ENCODE data around the gene CTIF.

Gene CTIF

DNA sequence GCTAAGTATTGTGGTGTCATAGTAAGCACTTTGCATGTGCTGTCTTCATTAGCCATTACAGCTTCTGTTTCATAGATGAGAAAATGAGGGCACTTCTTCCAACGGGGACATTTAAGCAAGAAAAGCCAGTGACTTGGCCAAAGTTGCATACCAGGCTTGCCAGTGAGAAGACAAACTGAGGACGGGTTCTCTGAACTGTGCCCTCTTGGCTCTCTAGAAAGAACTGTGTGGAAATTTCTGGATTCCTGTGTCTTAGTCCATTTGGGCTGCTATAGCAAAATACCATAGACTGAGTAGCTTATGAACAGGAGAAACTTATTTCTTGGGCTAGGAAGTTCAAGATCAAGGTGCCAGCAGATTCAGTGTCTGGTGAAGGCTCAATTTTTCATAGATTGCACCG lies 13.3 kb downstream of the CTIF start:
- no peak for DNase-seq

DNA sequence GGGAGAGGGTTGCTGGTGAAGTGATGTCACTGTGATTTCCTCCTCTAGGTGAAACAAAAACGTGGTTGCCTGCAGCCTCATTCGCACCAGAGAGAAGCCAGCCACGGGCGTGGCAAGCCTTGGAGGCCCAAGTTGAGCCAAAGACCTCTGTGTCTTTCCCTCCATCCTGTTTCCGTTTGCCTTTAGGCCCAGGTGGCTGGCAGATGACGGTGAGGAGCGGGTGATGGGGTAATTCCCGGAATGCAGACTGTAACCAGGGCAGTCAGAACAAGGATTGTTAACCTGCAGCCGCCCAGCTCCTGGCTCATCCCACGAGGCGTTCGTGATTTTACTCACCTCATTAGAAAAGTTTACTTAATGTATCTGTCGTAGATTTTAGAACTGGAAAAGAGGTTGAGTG lies 14.4 kb downstream of the CTIF start:
- no peak for DNase-seq

DNA sequence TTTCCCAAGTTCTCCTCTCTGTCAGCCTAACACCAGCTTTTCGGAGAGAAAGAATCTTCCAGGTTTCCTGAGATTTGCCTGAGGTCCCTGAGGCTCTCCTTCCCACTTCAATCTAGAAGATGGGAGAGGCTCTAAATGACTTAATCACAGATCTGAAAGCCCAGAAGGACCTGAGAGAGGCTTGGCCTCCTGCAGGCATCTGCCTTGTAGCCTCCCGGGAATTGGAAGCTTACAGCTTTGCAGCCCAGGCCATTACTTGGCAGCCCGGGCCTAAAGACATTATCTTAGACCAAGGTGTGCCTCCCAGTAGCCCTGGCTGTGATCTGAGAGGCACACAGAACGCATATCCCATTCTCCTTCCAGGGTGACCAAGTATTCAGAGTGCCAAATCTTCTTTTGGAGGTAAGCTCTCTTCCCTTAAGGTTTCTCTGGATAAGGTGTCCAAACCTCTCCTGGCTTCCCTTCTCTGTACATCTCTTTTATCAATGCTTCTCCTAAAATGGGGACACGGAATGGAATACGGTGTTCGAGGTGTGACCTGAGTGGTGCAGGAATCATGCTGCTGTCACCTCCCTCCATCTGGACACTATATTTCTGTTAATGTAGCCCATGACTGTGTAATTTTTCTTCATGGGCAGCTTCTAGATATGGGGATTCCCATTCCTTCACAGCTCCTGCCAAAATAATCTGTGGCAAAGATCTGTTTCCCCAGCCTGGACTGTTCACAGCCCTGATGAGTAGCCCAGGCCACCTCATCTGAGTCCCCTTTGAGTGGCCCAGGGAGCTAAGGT lies 16.0 kb downstream of the CTIF start:
- no peak for DNase-seq

DNA sequence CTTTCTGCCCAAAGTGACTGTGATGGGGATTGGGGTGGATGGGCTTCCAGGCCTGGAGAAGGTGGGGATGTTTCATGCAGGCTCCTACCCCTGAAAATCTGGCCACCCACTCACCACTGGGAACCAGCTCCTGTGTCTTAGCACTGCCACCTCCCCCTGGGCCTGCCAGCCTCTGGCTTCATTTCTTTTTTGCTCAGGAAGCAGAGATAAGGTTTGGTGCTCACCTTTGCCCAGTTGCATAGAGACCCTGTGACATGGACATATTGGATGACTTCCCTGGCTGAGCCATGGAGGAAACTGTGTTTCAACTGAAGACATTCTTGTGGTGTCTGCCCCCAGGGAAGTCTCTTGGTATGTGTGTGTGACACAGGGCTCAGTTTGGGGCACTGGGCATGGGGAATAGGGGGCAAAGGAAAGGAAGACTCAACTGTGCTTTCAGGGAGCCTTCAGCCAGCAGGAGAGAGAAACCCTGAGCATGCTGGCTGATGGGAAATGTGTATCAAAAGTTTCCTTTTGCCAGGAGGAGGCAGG lies 16.7 kb downstream of the CTIF start:
- DNase-seq = no peak

DNA sequence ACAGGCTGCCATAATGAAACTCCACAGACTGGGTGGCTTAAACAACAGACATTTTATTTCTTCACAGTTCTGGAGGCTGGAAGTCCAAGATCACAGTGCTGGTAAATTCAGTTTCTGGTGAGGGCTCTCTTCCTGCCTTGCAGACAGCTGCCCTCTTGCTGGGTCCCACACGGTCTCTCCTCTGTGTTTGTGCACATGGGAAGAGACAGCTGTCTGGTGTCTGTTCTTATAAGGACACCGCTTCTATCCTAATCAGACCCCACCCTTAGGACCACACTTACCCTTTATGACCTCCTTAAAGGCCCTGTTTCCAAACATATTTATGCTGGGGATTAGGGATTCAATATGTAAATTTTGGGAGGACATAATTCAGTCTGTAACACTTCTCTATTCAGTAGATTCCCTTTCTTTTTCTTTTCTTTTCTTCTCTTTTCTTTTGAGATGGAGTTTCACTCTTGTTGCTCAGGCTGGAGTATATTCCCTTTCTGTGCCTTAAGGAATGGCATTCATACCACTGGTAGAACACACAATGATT lies 18.9 kb downstream of the CTIF start:
- no peak for DNase-seq

DNA sequence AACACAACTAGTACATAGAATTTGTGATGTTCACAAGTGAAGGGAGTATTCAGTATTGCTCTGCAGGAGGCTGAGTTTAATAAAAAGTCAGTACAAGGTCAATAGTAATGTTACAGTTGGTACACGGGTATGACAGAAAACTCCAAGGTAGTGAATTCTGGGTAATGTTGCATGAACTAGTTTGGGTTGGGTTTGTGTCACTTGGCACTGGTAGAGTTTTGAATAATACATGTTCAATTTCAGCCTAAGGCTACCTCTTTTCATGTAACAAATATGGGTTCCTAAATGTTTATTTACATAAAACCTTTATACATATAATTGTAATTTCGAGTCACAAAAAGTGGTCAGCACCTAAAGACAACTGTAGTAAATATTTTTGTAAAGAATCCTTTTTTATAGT lies 19.4 kb downstream of the CTIF start:
- no peak for DNase-seq

DNA sequence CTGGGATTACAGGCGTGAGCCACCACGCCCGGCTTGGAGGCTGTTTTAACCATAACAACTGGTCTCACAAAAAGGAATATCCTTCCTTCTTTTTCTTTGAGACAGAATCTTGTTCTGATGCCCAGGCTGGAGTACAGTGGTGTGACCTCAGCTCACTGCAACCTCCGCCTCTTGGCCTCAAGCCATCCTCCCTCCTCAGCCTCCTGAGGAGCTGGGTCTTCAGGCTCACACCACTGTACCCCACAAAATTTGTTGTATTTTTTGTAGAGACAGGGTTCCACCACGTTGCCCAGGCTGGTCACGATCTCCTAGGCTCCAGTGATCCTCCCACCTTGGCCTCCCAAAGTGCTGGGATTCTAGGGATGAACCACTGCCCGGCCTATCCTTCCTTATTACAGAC lies 21.7 kb downstream of the CTIF start:
- DNase-seq = no peak

DNA sequence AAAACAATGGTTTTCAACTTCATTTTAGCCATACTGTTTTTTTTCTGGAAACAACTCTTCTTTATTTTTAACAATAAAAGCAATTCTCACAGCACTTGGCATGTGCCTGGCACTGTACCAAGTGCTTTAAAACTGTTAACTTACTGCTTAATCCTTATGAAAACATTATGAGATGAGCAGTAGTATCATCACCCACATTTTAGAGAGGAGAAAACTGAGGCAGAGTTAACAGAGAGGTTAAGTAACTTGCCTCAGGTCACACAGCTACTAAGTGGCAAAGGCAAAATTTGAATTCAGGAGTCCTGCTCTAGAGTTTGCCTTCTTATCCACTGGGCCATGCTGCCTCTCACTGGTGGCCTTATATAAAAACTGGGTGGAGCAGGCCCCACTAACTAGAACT lies 23.2 kb downstream of the CTIF start:
- DNase-seq = no peak

DNA sequence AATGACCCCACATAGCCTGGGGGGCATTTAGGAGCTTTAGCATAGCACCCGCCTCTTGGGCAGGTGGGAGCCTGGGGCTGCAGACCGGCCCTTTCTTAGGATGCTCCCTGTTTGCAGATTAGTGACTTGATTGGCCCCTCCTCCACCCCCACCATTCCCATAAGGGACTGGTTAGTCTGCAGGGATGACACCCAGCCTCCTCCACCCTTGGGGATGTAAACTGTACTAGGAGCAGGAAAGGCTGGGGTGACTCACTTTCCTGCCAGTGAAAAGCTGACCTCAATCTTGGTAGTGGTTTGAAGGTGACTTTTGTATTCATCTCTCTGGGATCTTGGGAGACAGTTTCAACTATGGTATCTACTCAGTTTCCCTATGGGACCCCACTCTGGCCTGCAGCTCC lies 24.2 kb downstream of the CTIF start:
- DNase-seq = peak; percentile 26 to 47 (median 38)

DNA sequence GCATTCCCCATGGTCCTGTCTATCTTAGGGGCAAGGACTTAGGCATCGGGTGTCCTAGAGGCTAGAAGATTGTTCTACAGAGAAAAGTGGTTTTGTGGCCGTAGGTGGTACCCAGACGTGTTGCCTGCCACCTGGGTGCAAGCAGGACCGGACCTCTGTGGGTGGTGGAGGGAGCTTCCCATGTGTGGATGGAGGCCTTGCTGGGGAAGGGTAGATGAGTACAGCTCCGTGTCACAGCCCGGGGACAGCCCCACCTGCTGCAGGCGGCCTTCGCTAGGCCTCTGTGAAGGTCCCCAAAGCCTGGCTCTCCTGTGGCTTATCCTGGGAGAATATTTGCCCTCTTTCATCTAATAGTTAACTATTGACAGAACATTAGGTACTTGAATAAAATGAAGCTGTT lies 25.3 kb downstream of the CTIF start:
- DNase-seq = no peak

DNA sequence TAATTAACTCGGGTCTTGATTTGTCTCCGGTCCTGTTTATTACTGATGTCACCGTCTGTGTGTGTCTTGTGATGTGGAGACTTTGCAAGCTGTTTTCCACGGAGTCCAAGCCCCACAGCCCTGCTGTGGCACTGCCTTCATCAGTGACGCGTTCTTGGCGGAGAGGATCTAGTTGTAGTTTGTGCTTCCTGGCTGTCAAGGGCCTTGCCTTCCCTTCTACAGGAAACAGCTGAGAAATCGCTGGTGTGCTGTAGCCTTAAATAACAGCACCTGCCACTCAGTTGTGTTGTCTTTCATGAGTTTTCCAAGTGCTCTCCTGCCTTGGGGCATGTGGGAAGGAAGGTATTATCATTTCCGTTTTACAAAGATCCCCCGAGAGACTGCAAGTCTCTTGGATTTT lies 26.3 kb downstream of the CTIF start:
- no peak for DNase-seq

DNA sequence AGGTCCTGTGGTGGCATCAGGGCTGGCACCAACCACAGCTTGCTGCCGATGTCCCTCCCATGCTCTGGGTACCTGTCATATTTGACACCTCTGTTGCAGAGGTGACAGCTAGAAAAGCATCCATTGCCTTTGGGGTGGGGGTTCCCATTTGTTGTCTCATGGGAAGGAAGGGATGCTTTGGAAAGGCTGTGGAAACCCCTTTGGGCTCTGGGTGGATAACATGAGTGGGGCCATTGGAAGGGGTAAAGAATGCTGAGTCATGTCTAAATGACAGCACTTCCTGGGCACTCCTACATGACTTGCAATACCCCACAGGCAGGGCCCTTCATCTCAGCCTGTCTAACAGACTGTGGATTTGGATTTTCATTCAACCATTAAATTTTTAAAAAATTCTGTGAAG lies 27.8 kb downstream of the CTIF start:
- DNase-seq = no peak

DNA sequence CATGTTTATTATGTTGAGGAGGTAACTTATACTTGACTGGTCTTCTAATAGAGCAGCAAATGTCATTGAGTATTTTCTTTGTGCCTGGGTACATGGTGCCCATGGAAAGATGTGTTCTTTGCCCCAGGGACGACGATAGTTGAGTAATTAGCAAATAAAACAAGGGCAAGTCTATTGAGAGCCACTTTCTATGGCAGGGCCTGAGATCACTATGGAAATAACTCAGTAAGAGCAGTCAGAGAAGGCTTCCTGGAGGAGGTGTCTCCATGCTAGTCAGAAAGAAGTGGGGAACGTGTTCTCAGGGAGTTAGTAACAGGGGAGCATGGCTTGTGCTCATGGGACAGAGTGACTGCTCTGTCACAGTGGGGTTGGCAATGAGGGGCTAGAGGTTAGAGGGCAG lies 28.6 kb downstream of the CTIF start:
- DNase-seq = no peak

DNA sequence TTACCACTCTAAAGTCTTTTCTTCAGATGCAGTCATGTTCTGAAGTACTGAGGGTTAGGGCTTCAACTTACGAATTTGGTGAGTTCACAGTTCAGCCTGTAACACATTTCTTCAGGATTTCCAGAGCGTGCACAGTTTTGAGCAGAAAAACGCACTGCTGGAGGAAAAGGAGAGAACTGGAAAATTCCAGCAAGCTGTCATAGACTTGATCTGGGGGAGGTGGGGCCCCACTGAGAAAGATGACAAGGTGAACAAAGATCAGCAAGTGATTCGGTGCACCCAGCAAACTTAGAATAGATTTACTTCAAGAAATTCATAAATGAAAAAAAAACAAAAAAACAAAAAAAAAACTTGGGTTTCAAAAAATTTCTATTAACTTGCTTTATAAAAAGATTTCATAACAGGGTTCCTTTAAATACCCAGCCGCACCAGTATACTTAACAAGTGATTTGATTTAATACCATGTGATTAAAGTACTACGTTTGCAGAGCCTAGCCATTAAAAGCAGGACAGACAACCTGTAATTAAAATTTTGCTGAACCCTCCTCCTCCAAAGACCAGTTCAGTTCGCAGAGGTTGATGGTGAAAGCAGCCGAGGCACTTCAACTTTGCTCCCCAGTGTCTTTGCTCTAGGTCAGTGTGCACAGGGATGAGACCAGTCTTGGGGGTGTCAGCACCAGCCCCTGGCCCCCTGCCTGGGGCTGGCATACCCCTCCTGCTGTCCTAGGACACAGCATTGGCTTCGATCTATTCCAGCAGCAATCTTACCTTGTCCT lies 30.5 kb downstream of the CTIF start:
- no peak for DNase-seq

DNA sequence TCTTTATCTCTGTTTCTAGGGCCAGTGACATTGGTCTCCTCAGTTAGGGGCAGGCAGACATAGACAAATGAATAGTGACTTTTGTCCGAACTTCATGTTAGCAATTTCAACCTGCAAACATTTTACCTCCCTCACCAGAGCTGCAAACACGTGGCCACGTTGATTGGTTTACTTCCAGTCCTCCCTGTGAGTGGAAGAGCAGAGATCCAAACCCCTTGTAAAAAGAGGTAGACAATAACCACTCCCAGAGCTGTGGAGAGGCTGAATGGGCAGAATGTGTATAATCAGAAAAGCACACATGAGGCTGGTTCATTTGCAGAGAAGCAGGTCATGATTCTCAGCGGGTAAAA lies 31.1 kb downstream of the CTIF start:
- no peak for DNase-seq

DNA sequence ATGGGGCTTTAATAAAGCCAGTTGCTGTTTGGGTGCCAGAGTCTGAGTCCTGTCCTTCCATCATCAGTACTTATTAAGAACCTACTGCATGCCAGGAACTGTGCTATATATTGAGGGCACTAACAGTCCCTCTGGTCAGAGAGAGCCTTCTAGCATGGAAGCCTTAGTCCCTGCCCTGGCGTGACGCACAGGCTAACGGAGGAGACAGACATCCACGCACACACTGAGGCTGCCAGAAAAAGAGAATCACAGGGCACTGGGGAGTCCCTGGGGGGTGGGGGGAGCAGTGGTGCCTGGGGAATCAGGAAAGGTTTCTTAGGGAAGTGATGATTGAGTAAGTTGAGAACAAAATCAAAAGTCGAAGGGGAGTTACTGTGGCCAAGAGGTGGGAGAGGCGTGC lies 31.5 kb downstream of the CTIF start:
- no peak for DNase-seq

DNA sequence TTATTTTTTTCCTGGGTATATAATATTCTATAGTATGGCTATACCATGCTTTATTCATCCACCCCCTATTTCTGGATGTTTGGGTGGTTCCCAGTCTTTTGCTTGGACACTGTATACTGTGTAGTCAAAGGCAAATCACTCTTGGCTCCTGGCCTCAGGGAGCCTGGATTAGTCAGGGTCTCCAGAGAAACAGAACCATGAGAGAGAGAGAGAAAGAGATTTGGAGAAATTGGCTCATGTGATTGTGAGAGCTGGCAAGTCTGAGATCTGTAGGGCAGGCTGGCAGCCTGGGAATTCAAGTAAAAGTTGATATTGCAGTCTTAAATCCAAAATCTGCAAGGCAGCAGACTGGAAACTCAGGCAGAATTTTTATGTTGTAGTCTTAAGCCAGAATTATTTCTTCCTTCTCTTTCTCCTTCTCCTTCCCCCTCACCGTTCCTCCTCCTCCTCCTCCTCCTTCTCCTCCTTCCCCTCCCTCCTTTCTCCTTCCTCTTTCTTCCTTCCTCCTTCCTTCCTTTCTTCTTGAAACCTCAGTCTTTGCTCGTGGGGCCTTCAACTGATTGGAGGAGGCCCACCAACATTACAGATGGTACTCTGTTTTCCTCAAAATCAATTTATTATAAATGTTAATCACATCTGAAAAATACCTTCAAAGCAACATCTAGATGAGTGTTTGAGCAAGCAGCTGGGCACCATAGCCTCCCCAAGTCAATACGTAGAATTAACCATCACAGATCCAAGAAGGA lies 33.0 kb downstream of the CTIF start:
- no peak for DNase-seq

DNA sequence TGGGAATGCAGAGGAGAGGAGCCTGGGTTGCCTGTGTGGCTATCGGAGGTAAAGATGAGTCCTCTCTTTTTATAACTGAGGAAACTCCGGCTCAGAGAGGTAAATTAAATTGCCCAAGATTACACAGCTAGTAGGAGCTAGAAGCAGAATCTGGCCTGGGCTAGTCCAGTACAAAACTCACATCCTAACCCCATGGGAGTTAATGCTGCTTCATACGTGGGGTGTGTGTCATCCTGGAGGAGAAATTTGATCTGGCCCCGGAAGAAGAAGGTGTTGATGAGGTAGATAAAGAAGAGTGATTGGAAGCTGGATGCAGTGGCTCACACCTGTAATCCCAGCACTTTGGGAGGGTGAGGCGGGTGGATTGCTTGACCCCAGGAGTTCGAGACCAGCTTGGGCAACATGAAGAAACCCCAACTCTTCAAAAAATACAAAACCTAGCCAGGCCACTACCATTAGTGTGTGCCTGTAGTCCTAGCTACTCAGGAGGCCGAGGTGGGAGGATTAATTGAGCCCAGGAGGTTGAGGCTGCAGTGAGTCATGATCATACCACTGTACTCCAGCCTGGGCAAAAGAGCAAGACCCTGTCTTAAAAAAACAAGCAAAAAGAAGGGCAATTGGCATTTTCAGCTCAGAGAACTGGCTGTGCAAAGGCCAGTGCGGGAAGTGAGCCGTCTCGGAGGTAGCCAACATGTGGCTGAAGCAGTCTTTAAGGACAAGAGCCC lies 33.7 kb downstream of the CTIF start:
- no peak for DNase-seq

DNA sequence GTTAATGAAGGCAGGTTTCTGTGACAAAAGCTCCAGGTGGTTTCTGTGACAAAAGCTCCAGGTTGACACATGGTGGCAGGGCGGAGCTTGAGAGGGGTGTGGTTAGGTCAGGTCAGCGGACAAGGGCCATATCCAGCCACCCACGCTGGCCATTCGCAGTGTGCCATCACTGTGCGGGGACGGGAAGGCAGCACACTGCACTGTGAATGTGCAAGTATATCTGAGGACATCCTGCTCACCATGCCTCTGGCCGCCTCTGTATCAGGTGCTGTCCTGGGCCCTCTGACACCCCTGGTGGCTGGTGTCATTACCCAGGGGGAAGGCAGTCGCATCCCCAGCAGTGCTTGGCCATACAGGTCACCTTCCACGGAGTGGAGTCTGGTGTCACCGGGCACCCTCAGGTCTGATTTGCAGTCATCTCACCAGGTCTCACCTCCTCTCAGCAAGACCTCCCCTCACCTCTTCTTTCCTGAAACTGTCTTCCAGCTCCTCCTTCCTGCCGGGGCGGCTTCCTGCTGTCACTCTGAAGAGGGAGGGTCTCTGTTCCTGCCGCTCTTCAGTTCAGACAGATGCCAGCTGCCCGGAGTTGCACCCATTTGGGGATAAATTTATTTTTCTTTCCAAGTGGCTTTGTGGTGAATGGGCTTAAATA lies 34.9 kb downstream of the CTIF start:
- no peak for DNase-seq

DNA sequence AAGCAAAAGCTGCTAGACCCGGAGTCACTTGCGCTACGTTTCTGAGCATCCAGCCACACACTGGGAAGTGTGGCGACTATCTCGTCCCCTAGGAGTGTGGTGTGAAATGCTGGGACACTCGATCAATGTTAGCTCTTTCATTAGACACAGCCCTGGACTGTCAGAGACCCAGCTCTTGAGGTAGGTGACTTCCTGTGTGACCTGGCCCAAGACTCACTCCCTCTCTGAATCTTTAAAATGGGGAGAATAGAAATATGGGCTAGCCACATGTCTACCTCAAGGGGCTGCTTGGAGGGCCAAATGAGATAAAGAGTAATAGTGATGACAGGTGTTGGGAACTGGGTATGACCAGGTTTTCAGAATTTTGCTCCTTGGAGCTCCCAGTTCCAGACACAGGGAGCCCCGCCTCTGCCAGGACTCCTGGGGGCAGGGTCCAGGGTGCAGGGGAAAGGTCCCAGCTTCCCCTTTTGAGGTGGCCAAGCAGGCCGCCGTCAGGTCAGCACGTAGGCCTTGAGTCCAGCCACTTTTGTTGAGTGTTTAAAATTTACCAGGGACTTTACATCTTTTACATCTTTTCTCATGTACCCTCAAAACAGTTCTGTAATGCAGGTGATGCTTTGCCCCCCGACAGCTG lies 36.0 kb downstream of the CTIF start:
- DNase-seq = no peak

DNA sequence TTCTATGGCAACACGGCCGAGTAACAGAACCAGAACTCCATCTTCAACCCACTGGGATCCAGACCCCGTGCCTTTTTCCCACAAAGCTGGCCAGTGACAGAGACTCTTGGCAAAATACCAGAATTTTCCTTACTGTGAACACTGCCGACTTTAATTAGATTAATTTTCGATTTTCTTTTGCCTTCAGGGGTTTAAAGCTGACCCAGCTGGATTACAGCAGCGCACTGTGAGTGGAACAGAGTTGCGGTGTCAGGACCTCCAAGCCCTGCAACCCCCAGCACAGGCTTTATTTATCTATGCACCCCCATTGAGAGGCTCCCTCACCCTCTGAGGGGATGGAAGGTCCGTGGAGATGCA lies 36.4 kb downstream of the CTIF start:
- no peak for DNase-seq
